ENCODE data around the gene ABCG4. TPM values are rescaled to one million over a fixed set of nuclear protein-coding genes. Genes with fewer than 3 reads are reported as not detected.

ABCG4 gene
- total and polyA plus RNA-seq, 3 donors from 2014 or later, result 3.9 to 11.2 (median 5.4) TPM

- peak; percentile 69 for DNase-seq
- H3K4me3 ChIP-seq, result no peak overlapping the region
- no peaks in the 10 kb centered on the region for H3K36me3 ChIP-seq (ENCODE audit: low read depth, missing control alignments)
- H3K9me3 ChIP-seq, result no peaks in the 10 kb centered on the region
- no peaks in the 10 kb centered on the region for H3K27me3 ChIP-seq
- intact Hi-C loops (cut with DNase I; ENCODE audit: low total_unique reads), result no loop called here
- no peak overlapping the region for H3K27ac ChIP-seq
- 32 to 37% methylated on average over 7 of the region's 7 CpGs for WGBS, 2 donors
- TF ChIP-seq POLR2A (IDR thresholded peaks at IDR 0.05), result no peak
- TF ChIP-seq, protein P1, sequence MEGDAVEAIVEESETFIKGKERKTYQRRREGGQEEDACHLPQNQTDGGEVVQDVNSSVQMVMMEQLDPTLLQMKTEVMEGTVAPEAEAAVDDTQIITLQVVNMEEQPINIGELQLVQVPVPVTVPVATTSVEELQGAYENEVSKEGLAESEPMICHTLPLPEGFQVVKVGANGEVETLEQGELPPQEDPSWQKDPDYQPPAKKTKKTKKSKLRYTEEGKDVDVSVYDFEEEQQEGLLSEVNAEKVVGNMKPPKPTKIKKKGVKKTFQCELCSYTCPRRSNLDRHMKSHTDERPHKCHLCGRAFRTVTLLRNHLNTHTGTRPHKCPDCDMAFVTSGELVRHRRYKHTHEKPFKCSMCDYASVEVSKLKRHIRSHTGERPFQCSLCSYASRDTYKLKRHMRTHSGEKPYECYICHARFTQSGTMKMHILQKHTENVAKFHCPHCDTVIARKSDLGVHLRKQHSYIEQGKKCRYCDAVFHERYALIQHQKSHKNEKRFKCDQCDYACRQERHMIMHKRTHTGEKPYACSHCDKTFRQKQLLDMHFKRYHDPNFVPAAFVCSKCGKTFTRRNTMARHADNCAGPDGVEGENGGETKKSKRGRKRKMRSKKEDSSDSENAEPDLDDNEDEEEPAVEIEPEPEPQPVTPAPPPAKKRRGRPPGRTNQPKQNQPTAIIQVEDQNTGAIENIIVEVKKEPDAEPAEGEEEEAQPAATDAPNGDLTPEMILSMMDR (IDR thresholded peaks at IDR 0.05), result peak; percentile 23 to 66 (median 65)
- H3K4me1 ChIP-seq, result peaks cover 9% of the 10 kb centered on the region
Observed at GRCh38 chr11:119144825-119145486, 3.9 kb upstream of the ABCG4 start.

DNA sequence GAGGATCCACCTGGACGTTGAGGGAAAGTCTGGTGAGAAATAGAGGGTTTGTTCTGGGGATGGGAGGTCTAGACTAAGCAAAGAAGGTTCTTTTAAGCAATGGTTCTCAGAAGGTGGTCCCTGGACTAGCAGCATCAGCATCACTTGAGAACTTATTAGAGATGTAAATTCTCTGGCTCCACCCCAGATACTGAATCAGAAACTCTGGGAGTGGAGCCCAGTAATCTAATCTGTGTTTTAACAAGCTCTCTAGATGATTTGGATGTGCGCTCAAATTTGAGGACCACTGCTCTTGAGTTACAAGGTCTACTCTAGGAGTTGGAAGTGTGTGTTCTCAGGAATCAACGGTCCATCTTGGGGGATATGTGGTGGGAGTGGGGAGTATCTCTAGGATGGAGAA lies 3.3 kb upstream of the ABCG4 start:
- Histone ChIP-seq H3K36me3 (ENCODE audit: low read depth, missing control alignments) (no peaks in the 10 kb centered on the region), H3K27me3 (no peaks in the 10 kb centered on the region), H3K9me3 (no peaks in the 10 kb centered on the region), H3K4me3 (no peak overlapping the region), H3K27ac (no peak overlapping the region), H3K4me1 (peaks cover 9% of the 10 kb centered on the region)
- no peak for DNase-seq
- intact Hi-C loops (cut with DNase I; ENCODE audit: low total_unique reads), result no loop called here
- no peak for TF ChIP-seq POLR2A (IDR thresholded peaks at IDR 0.05)
- TF ChIP-seq, protein P1 (IDR thresholded peaks at IDR 0.05), result no peak
- WGBS, 2 donors, result 56 to 63% methylated on average over 3 of the region's 3 CpGs

DNA sequence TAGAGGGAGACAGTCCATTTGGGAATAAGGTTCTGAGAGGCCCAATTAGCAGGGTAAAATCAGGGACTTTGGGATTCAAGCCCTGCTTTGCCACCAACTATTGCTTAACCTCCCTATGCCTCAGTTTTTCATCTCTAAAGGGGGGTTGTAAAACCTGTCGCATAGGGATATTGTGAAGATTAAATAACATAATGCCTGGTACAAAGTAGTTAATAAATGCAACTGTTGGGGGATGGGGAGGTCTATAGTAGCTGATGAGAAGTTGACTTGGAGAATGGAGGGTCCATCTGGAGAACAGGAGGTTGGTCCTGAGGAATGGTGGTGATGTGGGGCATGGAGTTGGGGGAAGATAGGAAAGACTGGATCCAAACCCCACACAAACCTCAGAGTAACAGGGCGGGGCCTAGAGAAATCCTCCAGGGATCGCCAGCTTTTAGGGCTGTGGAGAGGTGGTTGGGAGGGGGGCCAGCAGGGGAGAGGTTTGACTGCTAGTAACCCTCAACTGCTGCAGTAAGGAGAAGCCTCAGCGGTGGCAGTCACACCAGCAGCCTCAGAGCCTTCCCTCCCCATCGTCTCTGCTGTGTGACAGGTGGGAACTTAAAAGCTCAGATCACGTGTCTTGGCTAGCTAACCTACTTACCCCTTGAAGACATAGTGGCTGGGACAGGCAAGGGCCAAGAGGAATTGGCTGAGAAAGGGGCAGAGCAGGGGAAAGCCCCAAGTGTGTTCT lies 1.1 kb upstream of the ABCG4 start:
- Histone ChIP-seq H3K36me3 (ENCODE audit: low read depth, missing control alignments) (no peaks in the 10 kb centered on the region), H3K9me3 (no peaks in the 10 kb centered on the region), H3K4me3 (no peak overlapping the region), H3K4me1 (peaks cover 9% of the 10 kb centered on the region), H3K27ac (no peak overlapping the region), H3K27me3 (no peaks in the 10 kb centered on the region)
- WGBS, 2 donors, result 47 to 60% methylated on average over 6 of the region's 6 CpGs
- TF ChIP-seq POLR2A (IDR thresholded peaks at IDR 0.05), result no peak
- TF ChIP-seq, protein P1 (IDR thresholded peaks at IDR 0.05), result no peak
- intact Hi-C loops (cut with DNase I; ENCODE audit: low total_unique reads), result no loop called here
- no peak for DNase-seq

GRCh38 chr11:119148720-119149017 lies 183 bp upstream of the ABCG4 start:
- Histone ChIP-seq H3K9me3 (no peaks in the 10 kb centered on the region), H3K27ac (no peak overlapping the region), H3K27me3 (no peaks in the 10 kb centered on the region), H3K36me3 (ENCODE audit: low read depth, missing control alignments) (no peaks in the 10 kb centered on the region), H3K4me3 (peak overlapping the region; percentile 40 to 55), H3K4me1 (peaks cover 9% of the 10 kb centered on the region)
- TF ChIP-seq POLR2A (IDR thresholded peaks at IDR 0.05), result no peak
- TF ChIP-seq, protein P1 (IDR thresholded peaks at IDR 0.05), result no peak
- no peak for DNase-seq
- intact Hi-C loops (cut with DNase I; ENCODE audit: low total_unique reads), result no loop called here
- 1 to 2% methylated on average over 15 to 16 of the region's 16 CpGs for WGBS, 2 donors
